Glutamatergic neuron (in vitro differentiated cells): ENCODE measurements around the gene LONRF2. TPM values are rescaled to one million over a fixed set of nuclear protein-coding genes. Genes with fewer than 3 reads are reported as not detected.
"Not testable (repeated sequence)": the region's sequence is repeated elsewhere in the genome, so short reads cannot be mapped to it uniquely, and the experiment has no call there.

Experiments used
- DNase-seq: peaks from one replicate; pipeline ENCODE4 v3.0.0; 2022
- H3K27ac Mint-ChIP-seq: one replicate; pipeline ENCODE4 v1.8.0; 2020; ENCODE audit warnings: mild to moderate bottlenecking, mixed read lengths, inconsistent platforms; ENCODE audit not compliant: unreplicated experiment
- H3K27me3 Mint-ChIP-seq: one replicate; pipeline ENCODE4 v1.8.0; 2020; ENCODE audit warnings: mild to moderate bottlenecking, moderate library complexity, mixed read lengths, inconsistent platforms; ENCODE audit not compliant: unreplicated experiment
- H3K36me3 Mint-ChIP-seq: one replicate; pipeline ENCODE4 v1.8.0; 2020; ENCODE audit warnings: mild to moderate bottlenecking, mixed read lengths, inconsistent platforms; ENCODE audit not compliant: unreplicated experiment
- H3K4me1 Mint-ChIP-seq: one replicate; pipeline ENCODE4 v1.8.0; 2020; ENCODE audit warnings: mild to moderate bottlenecking, low read depth, mixed read lengths, inconsistent platforms; ENCODE audit not compliant: unreplicated experiment
- H3K4me3 Mint-ChIP-seq: one replicate; pipeline ENCODE4 v1.8.0; 2020; ENCODE audit warnings: mild to moderate bottlenecking, mixed read lengths, inconsistent platforms; ENCODE audit not compliant: unreplicated experiment
- H3K9me3 Mint-ChIP-seq: one replicate; pipeline ENCODE4 v1.8.0; 2020; ENCODE audit warnings: mild to moderate bottlenecking, moderate library complexity, mixed read lengths, inconsistent platforms; ENCODE audit not compliant: unreplicated experiment
- CTCF ChIP-seq: fragments of 200-600 bp; sonication (generic); IDR thresholded peaks from one replicate; pipeline ENCODE4 v1.5.0; 2021; ENCODE audit not compliant: partially characterized antibody, unreplicated experiment
- total RNA-seq: library from RNA; stranded (reverse); fragmentation: NEBNext Ultra II Directional; extraction: Animal tissue kit (Norgen Biotek cat#: 25700); gene quantifications from one replicate; pipeline ENCODE4 v1.2.1, GENCODE V29; 2021; ENCODE audit not compliant: unreplicated experiment

The LONRF2 gene
- total RNA-seq, 1 donor from 2014 or later, result 1.3 TPM

GRCh38 chr2:100248971-100249370 lies 73.3 kb downstream of the LONRF2 start:
- peaks cover 4% of the 10 kb centered on the region for H3K9me3 Mint-ChIP-seq
- H3K4me1 Mint-ChIP-seq, result peaks cover 15% of the 10 kb centered on the region
- TF ChIP-seq CTCF, result no peak
- no peak overlapping the region for H3K27ac Mint-ChIP-seq
- H3K36me3 Mint-ChIP-seq, result no peaks in the 10 kb centered on the region
- DNase-seq, result no peak
- H3K4me3 Mint-ChIP-seq, result no peak overlapping the region
- H3K27me3 Mint-ChIP-seq, result peaks cover 5% of the 10 kb centered on the region

GRCh38 chr2:100248556-100248955 lies 73.7 kb downstream of the LONRF2 start:
- not testable (repeated sequence) for DNase-seq, H3K9me3 Mint-ChIP-seq
- peaks cover 15% of the 10 kb centered on the region for H3K4me1 Mint-ChIP-seq

GRCh38 chr2:100248044-100248330 lies 74.3 kb downstream of the LONRF2 start:
- H3K36me3 Mint-ChIP-seq, result no peaks in the 10 kb centered on the region
- no peak overlapping the region for H3K27ac Mint-ChIP-seq
- peaks cover 5% of the 10 kb centered on the region for H3K27me3 Mint-ChIP-seq
- no peak for TF ChIP-seq CTCF
- H3K4me3 Mint-ChIP-seq, result no peak overlapping the region
- peaks cover 6% of the 10 kb centered on the region for H3K9me3 Mint-ChIP-seq
- peaks cover 15% of the 10 kb centered on the region for H3K4me1 Mint-ChIP-seq
- DNase-seq, result no peak

More at GRCh38 chr2:100248556-100248955, 73.7 kb downstream of the LONRF2 start:
- not testable (repeated sequence) for H3K36me3 Mint-ChIP-seq, H3K4me3 Mint-ChIP-seq, H3K27ac Mint-ChIP-seq, H3K27me3 Mint-ChIP-seq

- peaks cover 14% of the 10 kb centered on the region for H3K4me1 Mint-ChIP-seq
- TF ChIP-seq CTCF, result no peak
- no peak overlapping the region for H3K27ac Mint-ChIP-seq
- peaks cover 3% of the 10 kb centered on the region for H3K27me3 Mint-ChIP-seq
- peaks cover 5% of the 10 kb centered on the region for H3K9me3 Mint-ChIP-seq
- no peak overlapping the region for H3K4me3 Mint-ChIP-seq
- DNase-seq, result no peak
- no peaks in the 10 kb centered on the region for H3K36me3 Mint-ChIP-seq
Measured at GRCh38 chr2:100247256-100248043, 74.9 kb downstream of the LONRF2 start.

- peaks cover 4% of the 10 kb centered on the region for H3K9me3 Mint-ChIP-seq
- TF ChIP-seq CTCF, result peak; percentile 76
- H3K27ac Mint-ChIP-seq, result no peak overlapping the region
- peaks cover 2% of the 10 kb centered on the region for H3K27me3 Mint-ChIP-seq
- H3K36me3 Mint-ChIP-seq, result no peaks in the 10 kb centered on the region
- peaks cover 15% of the 10 kb centered on the region for H3K4me1 Mint-ChIP-seq
- H3K4me3 Mint-ChIP-seq, result no peak overlapping the region
- DNase-seq, result no peak
Measured at GRCh38 chr2:100246163-100247145, 75.8 kb downstream of the LONRF2 start.
